T-cell (primary cell): ENCODE measurements around the gene ZNF264. TPM values are rescaled to one million over a fixed set of nuclear protein-coding genes. Genes with fewer than 3 reads are reported as not detected.
"Not testable (repeated sequence)": the region's sequence is repeated elsewhere in the genome, so short reads cannot be mapped to it uniquely, and the experiment has no call there.

Experiments
- ATAC-seq, 4 experiments: fragments of 200-7000 bp in 3 of 4; fragments of 150-1000 bp in 1 of 4; cut with Tn5 transposase; replicated peaks in 1 of 4; 1 replicate in 3 of 4; 2 replicates in 1 of 4; pipeline ENCODE4 v1.10.0; 2021; ENCODE audit warnings: moderate library complexity in 3 of 4, mild to moderate bottlenecking in 2 of 4, moderate number of reproducible peaks in 1 of 4
- CTCF ChIA-PET, 2 donors: fragments of 300-600 bp; sonication (Branson Sonifier 250); formaldehyde crosslinking; loops; one replicate each; lab custom pipeline; 2022; ENCODE audit warnings: antibody characterized with exemption in 2 of 2; lab: Charles Lee
- POLR2A ChIA-PET, 2 donors: fragments of 300-600 bp; sonication (Branson Sonifier 250); formaldehyde crosslinking; loops; one replicate each; lab custom pipeline; 2022; ENCODE audit warnings: antibody characterized with exemption in 2 of 2; lab: Charles Lee
- DNase-seq, 35 experiments: peaks; one replicate each; pipeline versions ENCODE4 v3.0.0 to v3.0.0-alpha.2; 2013 to 2023
- H3K27ac ChIP-seq: one replicate; pipeline ENCODE4 v1.5.1; 2013; ENCODE audit warnings: low read length
- H3K27me3 ChIP-seq, 2 experiments: replicated peaks in 1 of 2; 1 replicate in 1 of 2; 2 replicates in 1 of 2; pipeline versions ENCODE4 v1.6.1 to v1.7.0; 2013; ENCODE audit warnings: low read length in 1 of 2, mixed read lengths in 1 of 2; ENCODE audit not compliant: control insufficient read depth in 2 of 2, insufficient read depth in 2 of 2; ENCODE audit errors: extremely low read depth in 1 of 2
- H3K36me3 ChIP-seq, 2 donors: 1 replicate in 1 of 2; 2 replicates in 1 of 2; pipeline versions ENCODE4 v1.6.1 to v1.7.0; 2013; ENCODE audit warnings: low read length in 1 of 2; ENCODE audit not compliant: control insufficient read depth in 2 of 2, insufficient read depth in 1 of 2; ENCODE audit errors: extremely low read depth in 1 of 2
- H3K4me1 ChIP-seq, 2 experiments: 1 replicate in 1 of 2; 2 replicates in 1 of 2; pipeline versions ENCODE4 v1.6.1 to v1.7.0; 2013; ENCODE audit warnings: low read length in 2 of 2, mixed read lengths in 1 of 2; ENCODE audit not compliant: insufficient read depth in 2 of 2, control insufficient read depth in 1 of 2; ENCODE audit errors: extremely low read depth in 1 of 2
- H3K4me3 ChIP-seq, 2 donors: 1 replicate in 1 of 2; 2 replicates in 1 of 2; pipeline versions ENCODE4 v1.5.1 to v1.7.0; 2013; ENCODE audit warnings: mild to moderate bottlenecking in 2 of 2, low read length in 1 of 2, moderate library complexity in 1 of 2; ENCODE audit not compliant: control insufficient read depth in 1 of 2; ENCODE audit errors: extremely low read depth in 1 of 2
- H3K9me3 ChIP-seq: 2 replicates; pipeline ENCODE4 v1.7.0; 2013
- H3K27ac Mint-ChIP-seq, 2 donors: one replicate each; pipeline ENCODE4 v1.8.0; 2020 to 2021; ENCODE audit warnings: mild to moderate bottlenecking in 2 of 2, mixed read lengths in 2 of 2
- H3K27me3 Mint-ChIP-seq, 2 donors: one replicate each; pipeline ENCODE4 v1.8.0; 2021 to 2022; ENCODE audit warnings: mixed read lengths in 2 of 2
- H3K36me3 Mint-ChIP-seq: one replicate; pipeline ENCODE4 v1.8.0; 2021; ENCODE audit warnings: mixed read lengths
- H3K4me1 Mint-ChIP-seq, 3 donors: one replicate each; pipeline ENCODE4 v1.8.0; 2020 to 2022; ENCODE audit warnings: mixed read lengths in 3 of 3, mild to moderate bottlenecking in 1 of 3
- H3K4me3 Mint-ChIP-seq, 3 donors: one replicate each; pipeline ENCODE4 v1.8.0; 2020 to 2022; ENCODE audit warnings: mild to moderate bottlenecking in 3 of 3, mixed read lengths in 3 of 3, moderate library complexity in 3 of 3
- H3K9me3 Mint-ChIP-seq, 3 donors: one replicate each; pipeline ENCODE4 v1.8.0; 2020 to 2022; ENCODE audit warnings: mixed read lengths in 3 of 3
- WGBS: methylation state at CpG from one replicate; pipeline ENCODE4 v1.1.5; 2013; ENCODE audit warnings: missing lambda C conversion rate; ENCODE audit not compliant: insufficient coverage; 5-methylcytosine and 5-hydroxymethylcytosine counted together
- total RNA-seq, 35 experiments: library from RNA in 6 of 35; stranded (reverse) in 6 of 35; fragments of 120-200 nt in 1 of 35; gene quantifications; one replicate each; pipeline versions ENCODE4 v1.2.1 to v1.2.4 and lab custom pipeline; 2013 to 2026

The ZNF264 gene
- total RNA-seq, 5 donors from 2014 or later (not counting 1 experiment from before 2014, with no cell fraction given), result 39.2 to 72.9 (median 70.2) TPM

- H3K9me3 Mint-ChIP-seq, result peaks cover 15 to 40% (median 36%) of the 10 kb centered on the region in 3 donors
- peak overlapping the region; percentile 55 to 73 (median 70) for H3K4me3 Mint-ChIP-seq
- Histone ChIP-seq H3K9me3 (no peaks in the 10 kb centered on the region), H3K27me3 (peaks cover 0 to 20% of the 10 kb centered on the region in 2 experiments), H3K4me1 (peaks cover 0 to 11% of the 10 kb centered on the region in 2 experiments), H3K36me3 (no peaks in the 10 kb centered on the region), H3K27ac (peak overlapping the region; percentile 45), H3K4me3 (peak overlapping the region; percentile 31 to 52)
- ATAC-seq (peak; percentile 67 to 87 (median 76)), DNase-seq (peak in 29 of 35 experiments; percentile 3 to 66 (median 40))
- ChIA-PET POLR2A (no interaction called here), CTCF (interaction anchor here in 1 of 2 donors (0.6 kb wide), 1 partner anchor 146 kb away, joined by 6 read pairs; no protein-coding TSS in a partner anchor)
- H3K36me3 Mint-ChIP-seq, result peaks cover 3% of the 10 kb centered on the region
- peaks cover 6 to 11% (median 8%) of the 10 kb centered on the region in 3 donors for H3K4me1 Mint-ChIP-seq
- H3K27me3 Mint-ChIP-seq, result peaks cover 15 to 24% of the 10 kb centered on the region in 2 donors
- peak overlapping the region; percentile 34 to 75 for H3K27ac Mint-ChIP-seq
- WGBS, result 33% methylated on average over 6 of the region's 42 CpGs
Observed at GRCh38 chr19:57171551-57172081, 19.7 kb upstream of the ZNF264 start.

- CTCF ChIA-PET, result no interaction called here
- no CpG with 5 or more reads among the region's 3 CpGs for WGBS
- peaks cover 5 to 11% of the 10 kb centered on the region in 2 donors for H3K27me3 Mint-ChIP-seq
Observed at GRCh38 chr19:57190301-57190700, 999 bp upstream of the ZNF264 start.

GRCh38 chr19:57192077-57192420, 749 bp downstream of the ZNF264 start:
- Histone ChIP-seq H3K27me3 (peaks cover 0 to 3% of the 10 kb centered on the region in 2 experiments), H3K9me3 (peaks cover 3% of the 10 kb centered on the region), H3K4me3 (peak overlapping the region; percentile 72 to 97), H3K27ac (no peak overlapping the region), H3K4me1 (peaks cover 5 to 24% of the 10 kb centered on the region in 2 experiments), H3K36me3 (peaks cover 10 to 43% of the 10 kb centered on the region in 2 donors)
- WGBS, result 33% methylated on average over 6 of the region's 9 CpGs
- DNase-seq (no peak), ATAC-seq (peak in 2 of 4 experiments; percentile 3 to 6)
- Mint-ChIP-seq H3K9me3 (peaks cover 24 to 30% (median 29%) of the 10 kb centered on the region in 3 donors), H3K36me3 (peaks cover 67% of the 10 kb centered on the region), H3K4me3 (peak overlapping the region; percentile 88 to 93 (median 91)), H3K27me3 (peaks cover 5 to 8% of the 10 kb centered on the region in 2 donors), H3K4me1 (peaks cover 34 to 39% (median 35%) of the 10 kb centered on the region in 3 donors), H3K27ac (peak overlapping the region; percentile 71 to 87)
- POLR2A ChIA-PET, result no interaction called here
- CTCF ChIA-PET, result no interaction called here

More at GRCh38 chr19:57190301-57190700, 999 bp upstream of the ZNF264 start:
- ATAC-seq (no peak), DNase-seq (no peak)
- peaks cover 3% of the 10 kb centered on the region for H3K9me3 ChIP-seq
- H3K27ac Mint-ChIP-seq, result peak overlapping the region; percentile 20 to 96
- peak overlapping the region; percentile 88 to 93 (median 91) for H3K4me3 Mint-ChIP-seq
- POLR2A ChIA-PET, result no interaction called here
- peaks cover 20 to 26% (median 23%) of the 10 kb centered on the region in 3 donors for H3K9me3 Mint-ChIP-seq
- peaks cover 50% of the 10 kb centered on the region for H3K36me3 Mint-ChIP-seq
- H3K4me1 ChIP-seq, result peaks cover 5 to 24% of the 10 kb centered on the region in 2 experiments
- H3K36me3 ChIP-seq, result peaks cover 4 to 28% of the 10 kb centered on the region in 2 donors
- peaks cover 33 to 34% (median 34%) of the 10 kb centered on the region in 3 donors for H3K4me1 Mint-ChIP-seq
- H3K27me3 ChIP-seq, result peaks cover 0 to 16% of the 10 kb centered on the region in 2 experiments
- no peak overlapping the region for H3K27ac ChIP-seq
- peak overlapping the region in 1 of 2 donors; percentile 97 for H3K4me3 ChIP-seq

GRCh38 chr19:57192993-57193392, 1.7 kb downstream of the ZNF264 start:
- H3K4me1 ChIP-seq, result peaks cover 5 to 24% of the 10 kb centered on the region in 2 experiments
- 72% methylated on average over 4 of the region's 5 CpGs for WGBS
- POLR2A ChIA-PET, result no interaction called here
- peak overlapping the region; percentile 25 to 39 for H3K27ac Mint-ChIP-seq
- H3K27me3 ChIP-seq, result no peaks in the 10 kb centered on the region
- H3K27ac ChIP-seq, result no peak overlapping the region
- ATAC-seq (no peak), DNase-seq (no peak)
- H3K9me3 Mint-ChIP-seq, result peaks cover 19 to 23% (median 23%) of the 10 kb centered on the region in 3 donors
- peaks cover 71% of the 10 kb centered on the region for H3K36me3 Mint-ChIP-seq
- peaks cover 0 to 2% of the 10 kb centered on the region in 2 donors for H3K27me3 Mint-ChIP-seq
- H3K9me3 ChIP-seq, result no peaks in the 10 kb centered on the region
- H3K36me3 ChIP-seq, result peaks cover 13 to 43% of the 10 kb centered on the region in 2 donors
- peaks cover 35 to 39% (median 39%) of the 10 kb centered on the region in 3 donors for H3K4me1 Mint-ChIP-seq
- H3K4me3 ChIP-seq, result peak overlapping the region in 1 of 2 donors; percentile 97
- CTCF ChIA-PET, result no interaction called here
- H3K4me3 Mint-ChIP-seq, result peak overlapping the region; percentile 88 to 93 (median 91)

DNA sequence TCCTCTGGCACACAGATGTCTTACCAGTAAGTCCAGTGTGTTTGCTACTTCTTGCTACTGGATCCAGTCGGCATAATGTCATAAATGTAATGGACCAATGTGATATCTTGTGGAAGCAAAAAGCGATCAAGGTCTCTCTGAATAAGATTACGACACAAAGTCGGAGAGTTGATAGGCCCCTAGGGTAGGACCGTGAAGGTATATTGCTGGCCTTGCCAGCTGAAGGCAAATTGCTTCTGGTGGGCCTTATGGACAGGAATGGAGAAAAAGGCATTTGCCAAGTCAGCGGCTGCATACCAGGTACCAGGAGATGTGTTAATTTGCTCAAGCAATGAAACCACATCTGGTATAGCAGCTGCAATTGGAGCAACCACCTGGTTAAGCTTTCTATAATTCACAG, 6.6 kb downstream of the ZNF264 start:
- 92% methylated on average over 5 of the region's 6 CpGs for WGBS
- Mint-ChIP-seq H3K36me3 (peaks cover 97% of the 10 kb centered on the region), H3K9me3 (peaks cover 14 to 18% (median 14%) of the 10 kb centered on the region in 3 donors), H3K4me1 (peaks cover 22 to 42% (median 31%) of the 10 kb centered on the region in 3 donors)
- POLR2A ChIA-PET, ATAC-seq, H3K9me3 ChIP-seq, H3K27ac Mint-ChIP-seq, H3K27me3 Mint-ChIP-seq, H3K4me3 ChIP-seq, H3K27ac ChIP-seq, DNase-seq, H3K27me3 ChIP-seq, H3K4me3 Mint-ChIP-seq, CTCF ChIA-PET: not testable (repeated sequence)
- Histone ChIP-seq H3K36me3 (peaks cover 13 to 62% of the 10 kb centered on the region in 2 donors), H3K4me1 (peaks cover 2 to 12% of the 10 kb centered on the region in 2 experiments)

GRCh38 chr19:57202160-57202559, 10.9 kb downstream of the ZNF264 start:
- peaks cover 2 to 52% of the 10 kb centered on the region in 2 donors for H3K36me3 ChIP-seq
- H3K9me3 ChIP-seq, result no peaks in the 10 kb centered on the region
- Mint-ChIP-seq H3K27me3 (no peaks in the 10 kb centered on the region), H3K9me3 (peaks cover 12 to 28% (median 21%) of the 10 kb centered on the region in 3 donors), H3K4me1 (peaks cover 11 to 42% (median 20%) of the 10 kb centered on the region in 3 donors), H3K4me3 (no peak overlapping the region), H3K27ac (no peak overlapping the region), H3K36me3 (peaks cover 91% of the 10 kb centered on the region)
- H3K27me3 ChIP-seq, result no peaks in the 10 kb centered on the region
- CTCF ChIA-PET, result interaction anchor here in 1 of 2 donors (0.6 kb wide), 1 partner anchor 129 kb away, joined by 4 read pairs; no protein-coding TSS in a partner anchor
- H3K4me3 ChIP-seq, result no peak overlapping the region
- H3K4me1 ChIP-seq, result peaks cover 0 to 4% of the 10 kb centered on the region in 2 experiments
- no peak overlapping the region for H3K27ac ChIP-seq
- POLR2A ChIA-PET, result no interaction called here
- 100% methylated on average over 1 of the region's 5 CpGs for WGBS
- no peak for DNase-seq
- ATAC-seq, result no peak
